IMR-90 (cell line): ENCODE results near the gene MGLL. TPM values are rescaled to one million over a fixed set of nuclear protein-coding genes. Genes with fewer than 3 reads are reported as not detected.

Source experiments
- ATAC-seq: fragments of 200-7000 bp; cut with Tn5 transposase; 2 replicates; pipeline ENCODE4 v1.9.1; 2020; ENCODE audit warnings: low read depth, mild to moderate bottlenecking, moderate library complexity
- BruUV-seq: library from RNA; stranded (reverse); fragments of 400-500 nt; replicated peaks from 2 replicates; lab custom pipeline; 2021; lab: Mats Ljungman, UMichigan
- CTCF ChIA-PET: fragments of 300-600 bp; formaldehyde crosslinking; extraction: SDS; loops from one replicate; lab custom pipeline; 2021; ENCODE audit warnings: antibody characterized with exemption; lab: Yijun Ruan, JAX
- POLR2A ChIA-PET: fragments of 300-600 bp; sonication (Branson Sonifier 250); formaldehyde crosslinking; loops from one replicate; lab custom pipeline; 2022; ENCODE audit warnings: antibody characterized with exemption; ENCODE audit not compliant: unreplicated experiment; lab: Charles Lee
- DNase-seq: peaks from one replicate; pipeline ENCODE4 v3.0.0; 2013
- H2AFZ ChIP-seq: replicated peaks from 2 replicates; pipeline ENCODE3; 2013; ENCODE audit warnings: low read length, mild to moderate bottlenecking; ENCODE audit not compliant: poor library complexity
- H2AK5ac ChIP-seq: 2 replicates; pipeline ENCODE4 v1.6.1; 2013; ENCODE audit warnings: low read depth, low read length, inconsistent platforms
- H2AK9ac ChIP-seq: replicated peaks from 2 replicates; pipeline ENCODE3; 2013; ENCODE audit warnings: mild to moderate bottlenecking, low read depth, low read length, moderate library complexity; ENCODE audit not compliant: poor library complexity
- H2BK120ac ChIP-seq: 2 replicates; pipeline ENCODE4 v1.6.1; 2013; ENCODE audit warnings: low read depth, low read length, inconsistent platforms
- H2BK15ac ChIP-seq: 3 replicates; pipeline ENCODE4 v1.6.1; 2013; ENCODE audit warnings: low read depth, low read length, inconsistent platforms
- H2BK20ac ChIP-seq: 2 replicates; pipeline ENCODE4 v1.6.1; 2013; ENCODE audit warnings: low read depth, mild to moderate bottlenecking, inconsistent platforms, low read length, moderate library complexity
- H2BK5ac ChIP-seq: 2 replicates; pipeline ENCODE4 v1.6.1; 2013; ENCODE audit warnings: mild to moderate bottlenecking, low read depth, low read length, inconsistent platforms; ENCODE audit not compliant: poor library complexity, severe bottlenecking
- H3K14ac ChIP-seq: replicated peaks from 2 replicates; pipeline ENCODE4 v1.6.1; 2013; ENCODE audit warnings: low read depth, low read length, inconsistent platforms
- H3K18ac ChIP-seq: 2 replicates; pipeline ENCODE4 v1.6.1; 2013; ENCODE audit warnings: low read depth, low read length, control low read depth
- H3K23ac ChIP-seq: 2 replicates; pipeline ENCODE4 v1.6.1; 2013; ENCODE audit warnings: low read depth, low read length, inconsistent platforms
- H3K27ac ChIP-seq: 2 replicates; pipeline ENCODE4 v1.5.1; 2013; ENCODE audit warnings: mild to moderate bottlenecking, control low read depth, low read length; ENCODE audit not compliant: insufficient read depth
- H3K27me3 ChIP-seq: 2 replicates; pipeline ENCODE4 v1.6.1; 2013; ENCODE audit warnings: low read length; ENCODE audit not compliant: control insufficient read depth, insufficient read depth
- H3K36me3 ChIP-seq: 2 replicates; pipeline ENCODE4 v1.6.1; 2013; ENCODE audit warnings: low read length, mixed read lengths; ENCODE audit not compliant: control insufficient read depth, insufficient read depth
- H3K4ac ChIP-seq: 2 replicates; pipeline ENCODE4 v1.6.1; 2013; ENCODE audit warnings: low read depth, low read length, inconsistent platforms
- H3K4me1 ChIP-seq: 2 replicates; pipeline ENCODE4 v1.6.1; 2013; ENCODE audit warnings: low read length, mixed read lengths; ENCODE audit not compliant: control insufficient read depth, insufficient read depth
- H3K4me2 ChIP-seq: 2 replicates; pipeline ENCODE4 v1.6.1; 2013; ENCODE audit warnings: low read depth, mild to moderate bottlenecking, control low read depth, low read length, moderate library complexity
- H3K4me3 ChIP-seq: 2 replicates; pipeline ENCODE4 v1.5.1; 2013; ENCODE audit warnings: low read depth, mild to moderate bottlenecking, control low read depth, low read length, moderate library complexity; ENCODE audit not compliant: insufficient read depth
- H3K56ac ChIP-seq: 2 replicates; pipeline ENCODE4 v1.6.1; 2013; ENCODE audit warnings: low read length, inconsistent platforms; ENCODE audit not compliant: insufficient read depth; ENCODE audit errors: extremely low read depth
- H3K79me1 ChIP-seq, 2 experiments: 2 replicates each; pipeline ENCODE4 v1.6.1; 2013; ENCODE audit warnings: low read length in 2 of 2, inconsistent platforms in 1 of 2, low read depth in 1 of 2
- H3K9ac ChIP-seq: 2 replicates; pipeline ENCODE4 v1.6.1; 2013; ENCODE audit warnings: low read depth, low read length, control low read depth
- H3K9me1 ChIP-seq: 2 replicates; pipeline ENCODE4 v1.6.1; 2013; ENCODE audit warnings: low read length, inconsistent platforms; ENCODE audit not compliant: insufficient read depth
- H3K9me3 ChIP-seq: 2 replicates; pipeline ENCODE4 v1.6.1; 2013; ENCODE audit warnings: low read length; ENCODE audit not compliant: control insufficient read depth, insufficient read depth
- H4K20me1 ChIP-seq: 2 replicates; pipeline ENCODE4 v1.6.1; 2013; ENCODE audit warnings: low read length, inconsistent platforms; ENCODE audit not compliant: insufficient read depth
- H4K5ac ChIP-seq: 2 replicates; pipeline ENCODE4 v1.6.1; 2013; ENCODE audit warnings: mild to moderate bottlenecking, low read depth, low read length, control low read depth
- H4K8ac ChIP-seq, 2 experiments: 2 replicates each; pipeline ENCODE4 v1.6.1; 2013; ENCODE audit warnings: low read depth in 2 of 2, low read length in 2 of 2, control low read depth in 1 of 2, inconsistent platforms in 1 of 2
- H4K91ac ChIP-seq: 2 replicates; pipeline ENCODE4 v1.6.1; 2013; ENCODE audit warnings: low read depth, low read length, inconsistent platforms; ENCODE audit not compliant: insufficient read depth
- BHLHE40 ChIP-seq: fragments of 150-350 bp; IDR thresholded peaks from 2 replicates; pipeline ENCODE4 v1.6.1; 2016; ENCODE audit warnings: mild to moderate bottlenecking, low read depth, low read length
- CEBPB ChIP-seq: IDR thresholded peaks from 2 replicates; pipeline ENCODE4 v1.6.1; 2012; ENCODE audit warnings: low read depth, low read length, improper control_type of control experiment
- CHD1 ChIP-seq: IDR thresholded peaks from 2 replicates; pipeline ENCODE4 v1.6.1; 2012; ENCODE audit warnings: low read depth, low read length, improper control_type of control experiment
- FOS ChIP-seq: fragments of 150-350 bp; IDR thresholded peaks from 2 replicates; pipeline ENCODE4 v1.6.1; 2016; ENCODE audit warnings: low read depth, low read length
- RCOR1 ChIP-seq: IDR thresholded peaks from 2 replicates; pipeline ENCODE4 v1.6.1; 2012; ENCODE audit warnings: mild to moderate bottlenecking, low read length, improper control_type of control experiment; ENCODE audit not compliant: insufficient replicate concordance
- RFX5 ChIP-seq: IDR thresholded peaks from 2 replicates; pipeline ENCODE4 v1.8.0; 2012; ENCODE audit warnings: low read depth, mild to moderate bottlenecking, low read length, moderate library complexity
- WGBS, 2 experiments: methylation state at CpG; one replicate each; pipeline versions ENCODE4 v1.1.5 to v1.1.7; 2013; ENCODE audit warnings: missing lambda C conversion rate in 2 of 2; ENCODE audit not compliant: insufficient read length in 1 of 2; ENCODE audit errors: extremely low coverage in 2 of 2; 5-methylcytosine and 5-hydroxymethylcytosine counted together
- dilution Hi-C: fragments of 300-500 bp; cut with HindIII; formaldehyde crosslinking; loops from one replicate; pipeline ENCODE4 v1.14.3; 2018; ENCODE audit warnings: low sequenced_read_pairs; ENCODE audit not compliant: unreplicated experiment
- in situ Hi-C: fragments of 300-500 bp; cut with MboI; formaldehyde crosslinking; loops from 3 replicates; pipeline ENCODE4 v1.14.3; 2019; ENCODE audit warnings: low sequenced_read_pairs, inconsistent platforms, mixed read lengths
- intact Hi-C: fragments of 100-400 bp; cut with micrococcal nuclease; formaldehyde crosslinking; loops from 2 replicates; pipeline ENCODE4 v1.10.0; 2022
- polyA plus RNA-seq, 3 experiments: library from polyadenylated mRNA; depleted of rRNA; stranded (reverse); fragments of >200 nt; gene quantifications; 2 replicates each; pipeline ENCODE4 v1.2.3, GENCODE V29; 2012; ENCODE audit warnings: low replicate concordance in 1 of 3
- total RNA-seq: library from RNA; depleted of rRNA; stranded (reverse); fragments of >200 nt; gene quantifications from 2 replicates; pipeline ENCODE4 v1.2.3, GENCODE V29; 2012

The MGLL gene
- total and polyA plus RNA-seq, 2 of the 4 experiments (the other 2 are of a cell fraction), result 23.7 to 60.6 TPM

GRCh38 chr3:127817406-127817841, 4.9 kb downstream of the MGLL start:
- intact Hi-C loops, result no loop called here
- no CpG with 5 or more reads among the region's 5 CpGs for WGBS, 2 experiments

More at GRCh38 chr3:127817406-127817841, 4.9 kb downstream of the MGLL start:
- in situ Hi-C loops, result no loop called here
- Histone ChIP-seq H4K20me1 (no peaks in the 10 kb centered on the region), H3K79me1 (peaks cover 48 to 85% of the 10 kb centered on the region in 2 experiments), H3K27ac (peak overlapping the region; percentile 2; the same call in 1 of the 2 replicates), H4K91ac (peak overlapping the region; percentile 79), H3K18ac (peak overlapping the region; percentile 2; the same call in 1 of the 2 replicates), H3K9me1 (peaks cover 16% of the 10 kb centered on the region), H2BK20ac (peak overlapping the region; percentile 73; the same call in 1 of the 2 replicates), H2AFZ (no peak overlapping the region), H3K56ac (no peak overlapping the region; the same call in 1 of the 2 replicates), H2AK5ac (peak overlapping the region; percentile 68), H2BK120ac (peak overlapping the region; percentile 79), H3K23ac (peak overlapping the region; percentile 65; the same call in 1 of the 2 replicates), H2BK5ac (peak overlapping the region; percentile 6), H3K4me3 (no peak overlapping the region), H2AK9ac (peak overlapping the region; percentile 38), H3K4me1 (peaks cover 28% of the 10 kb centered on the region), H3K4ac (peak overlapping the region; percentile 77), H3K36me3 (peaks cover 36% of the 10 kb centered on the region), H3K27me3 (no peaks in the 10 kb centered on the region), H4K8ac (peak overlapping the region; percentile 30 to 60; a peak in 2 of 4 replicates), H3K9ac (no peak overlapping the region), H3K9me3 (no peaks in the 10 kb centered on the region), H3K4me2 (peak overlapping the region; percentile 0; the same call in 1 of the 2 replicates), H3K14ac (peak overlapping the region; percentile 62), H4K5ac (peak overlapping the region; percentile 11), H2BK15ac (peak overlapping the region; percentile 42; the same call in 2 of the 3 replicates)
- peak; percentile 8 for ATAC-seq
- ChIA-PET CTCF (interaction anchor here (0.6 kb wide), 1 partner anchor 10 kb away, joined by 3 read pairs; no protein-coding TSS in a partner anchor), POLR2A (interaction anchor here (1.1 kb wide), 1 partner anchor 26 kb away, joined by 3 read pairs; no protein-coding TSS in a partner anchor)
- peak; percentile 84 for DNase-seq
- no TSS peak for BruUV-seq
- TF ChIP-seq BHLHE40 (no peak), RCOR1 (no peak), RFX5 (no peak), CEBPB (peak; percentile 99), FOS (peak; percentile 27; the same call in 1 of the 2 replicates), CHD1 (no peak)
- dilution Hi-C loops, result no loop called here
